Activated CD4-positive, alpha-beta T cell treated with anti-CD3 and anti-CD28 coated beads, Interleukin-2, amount 10 ng/mL, durations not matched to agents 24 days and 14 days (primary cell): Measurements from ENCODE around the gene PIK3C2G. TPM values are rescaled to one million over a fixed set of nuclear protein-coding genes. Genes with fewer than 3 reads are reported as not detected.

Source experiments
- DNase-seq: peaks from one replicate; pipeline ENCODE4 v3.0.0; 2022
- H3K27ac Mint-ChIP-seq: one replicate; pipeline ENCODE4 v1.8.0; 2022; ENCODE audit warnings: mild to moderate bottlenecking, mixed read lengths
- H3K27me3 Mint-ChIP-seq: one replicate; pipeline ENCODE4 v1.8.0; 2022; ENCODE audit warnings: mixed read lengths
- H3K36me3 Mint-ChIP-seq: one replicate; pipeline ENCODE4 v1.8.0; 2022; ENCODE audit warnings: low read depth, mild to moderate bottlenecking, mixed read lengths
- H3K4me1 Mint-ChIP-seq: one replicate; pipeline ENCODE4 v1.8.0; 2021; ENCODE audit warnings: mixed read lengths
- H3K4me3 Mint-ChIP-seq: one replicate; pipeline ENCODE4 v1.8.0; 2022; ENCODE audit warnings: mild to moderate bottlenecking, moderate library complexity, mixed read lengths
- H3K9me3 Mint-ChIP-seq: one replicate; pipeline ENCODE4 v1.8.0; 2021; ENCODE audit warnings: mixed read lengths
- intact Hi-C: fragments of 100-400 bp; cut with micrococcal nuclease; formaldehyde crosslinking; loops from one replicate; pipeline ENCODE4 v1.15.1; 2023
- total RNA-seq: library from RNA; stranded (reverse); gene quantifications from 2 replicates; pipeline ENCODE4 v1.2.3, GENCODE V29; 2022

The PIK3C2G gene
- total RNA-seq, 1 donor from 2014 or later: not detected

DNA sequence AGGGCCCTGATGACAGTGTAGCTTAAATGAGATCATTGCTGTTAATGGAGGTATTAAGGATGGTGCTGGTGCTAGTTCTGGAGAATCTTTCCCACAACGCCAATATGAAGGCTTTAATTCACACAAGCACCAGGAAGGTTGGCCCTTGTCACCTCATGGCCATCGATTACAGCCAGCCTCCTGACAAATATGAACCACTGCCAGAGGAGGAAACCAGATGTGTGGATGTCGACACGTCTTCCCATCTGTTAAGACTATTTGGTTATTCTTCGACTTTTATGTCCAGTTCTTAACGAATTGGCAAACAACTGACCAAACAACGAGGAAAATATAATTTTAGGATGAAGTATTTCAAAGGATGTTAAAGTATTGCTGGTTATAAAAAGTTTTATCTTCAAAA is 79.5 kb downstream of the PIK3C2G start:
- intact Hi-C loops: no loop called here
- DNase-seq: no peak
- H3K27me3 Mint-ChIP-seq: no peaks in the 10 kb centered on the region
- no peak overlapping the region for H3K27ac Mint-ChIP-seq
- H3K9me3 Mint-ChIP-seq: no peaks in the 10 kb centered on the region
- H3K36me3 Mint-ChIP-seq: no peaks in the 10 kb centered on the region
- H3K4me1 Mint-ChIP-seq: no peaks in the 10 kb centered on the region
- no peak overlapping the region for H3K4me3 Mint-ChIP-seq

DNA sequence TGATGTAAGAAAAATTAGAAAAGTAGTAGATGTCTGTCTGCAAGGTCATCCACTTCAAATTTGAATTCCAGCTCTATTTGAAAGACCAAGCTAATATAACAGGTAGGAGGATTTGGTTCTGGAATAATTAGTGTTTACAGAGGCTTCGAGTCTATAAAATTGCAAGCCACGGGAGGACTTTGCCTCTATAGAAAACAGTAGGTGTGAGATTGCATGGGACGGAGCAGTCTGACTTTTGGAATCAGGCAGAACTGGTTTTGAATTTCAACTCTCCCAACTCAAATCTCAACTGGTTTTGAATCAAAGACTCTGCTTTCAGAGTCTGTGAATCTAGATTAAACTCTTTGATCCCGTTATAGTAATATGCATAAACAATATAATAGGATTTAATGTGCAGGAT is 82.4 kb downstream of the PIK3C2G start:
- H3K36me3 Mint-ChIP-seq: no peaks in the 10 kb centered on the region
- H3K27ac Mint-ChIP-seq: no peak overlapping the region
- no peak for DNase-seq
- no peaks in the 10 kb centered on the region for H3K4me1 Mint-ChIP-seq
- no peak overlapping the region for H3K4me3 Mint-ChIP-seq
- H3K9me3 Mint-ChIP-seq: no peaks in the 10 kb centered on the region
- intact Hi-C loops: no loop called here
- H3K27me3 Mint-ChIP-seq: no peaks in the 10 kb centered on the region

- H3K27ac Mint-ChIP-seq: no peak overlapping the region
- H3K4me3 Mint-ChIP-seq: no peak overlapping the region
- no peaks in the 10 kb centered on the region for H3K9me3 Mint-ChIP-seq
- H3K27me3 Mint-ChIP-seq: no peaks in the 10 kb centered on the region
- H3K4me1 Mint-ChIP-seq: no peaks in the 10 kb centered on the region
- intact Hi-C loops: no loop called here
- H3K36me3 Mint-ChIP-seq: no peaks in the 10 kb centered on the region
- DNase-seq: no peak
These were observed 83.9 kb downstream of the PIK3C2G start for GRCh38 chr12:18345021-18345735.

GRCh38 chr12:18352312-18352711 is 91.0 kb downstream of the PIK3C2G start:
- DNase-seq: no peak
- H3K36me3 Mint-ChIP-seq: no peaks in the 10 kb centered on the region
- no peaks in the 10 kb centered on the region for H3K4me1 Mint-ChIP-seq
- H3K27ac Mint-ChIP-seq: no peak overlapping the region
- no peaks in the 10 kb centered on the region for H3K9me3 Mint-ChIP-seq
- intact Hi-C loops: no loop called here
- H3K27me3 Mint-ChIP-seq: no peaks in the 10 kb centered on the region
- H3K4me3 Mint-ChIP-seq: no peak overlapping the region

DNA sequence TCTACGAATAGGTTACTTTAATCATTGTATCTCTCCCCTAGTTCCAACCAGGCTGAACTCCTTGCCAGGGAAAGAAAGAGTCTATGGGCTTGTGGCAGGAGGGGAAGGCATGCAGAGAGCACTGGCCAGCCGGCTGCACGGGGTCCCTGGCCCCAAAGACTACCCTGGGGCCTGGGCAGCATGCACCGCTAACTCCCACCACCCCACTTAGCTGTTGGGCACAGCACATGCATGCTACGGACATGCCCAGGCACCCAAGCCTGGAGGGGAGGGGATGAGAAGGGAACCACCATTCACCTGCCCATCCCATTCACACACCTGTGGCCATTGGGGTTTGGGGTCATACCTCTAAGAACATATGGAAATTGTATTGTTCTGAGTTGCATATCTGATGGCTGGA is 94.1 kb downstream of the PIK3C2G start:
- no peak for DNase-seq
- intact Hi-C loops: no loop called here
- Mint-ChIP-seq H3K4me1 (no peaks in the 10 kb centered on the region), H3K4me3 (no peak overlapping the region), H3K9me3 (no peaks in the 10 kb centered on the region), H3K27me3 (no peaks in the 10 kb centered on the region), H3K36me3 (no peaks in the 10 kb centered on the region), H3K27ac (no peak overlapping the region)

DNA sequence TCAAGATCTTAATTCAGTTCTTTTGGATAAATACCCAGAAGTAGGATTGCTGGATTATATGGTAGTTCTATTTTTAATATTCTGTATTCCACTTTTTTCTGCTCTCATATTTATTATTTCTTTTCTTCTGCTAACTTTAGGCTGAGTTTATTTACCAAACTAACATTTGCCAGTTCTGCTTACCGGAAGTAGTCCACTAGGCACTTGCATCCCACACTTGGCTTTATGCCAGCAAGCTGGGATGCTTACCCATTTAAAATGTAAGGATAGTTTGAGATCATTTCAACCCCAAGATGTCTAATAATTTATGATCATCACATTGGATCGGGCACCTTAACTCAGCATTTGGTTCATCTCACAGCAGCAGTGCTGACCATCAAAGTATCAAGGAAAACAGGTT is 96.8 kb downstream of the PIK3C2G start:
- intact Hi-C loops: no loop called here
- no peaks in the 10 kb centered on the region for H3K9me3 Mint-ChIP-seq
- H3K27ac Mint-ChIP-seq: no peak overlapping the region
- DNase-seq: no peak
- H3K36me3 Mint-ChIP-seq: no peaks in the 10 kb centered on the region
- no peak overlapping the region for H3K4me3 Mint-ChIP-seq
- no peaks in the 10 kb centered on the region for H3K27me3 Mint-ChIP-seq
- no peaks in the 10 kb centered on the region for H3K4me1 Mint-ChIP-seq

DNA sequence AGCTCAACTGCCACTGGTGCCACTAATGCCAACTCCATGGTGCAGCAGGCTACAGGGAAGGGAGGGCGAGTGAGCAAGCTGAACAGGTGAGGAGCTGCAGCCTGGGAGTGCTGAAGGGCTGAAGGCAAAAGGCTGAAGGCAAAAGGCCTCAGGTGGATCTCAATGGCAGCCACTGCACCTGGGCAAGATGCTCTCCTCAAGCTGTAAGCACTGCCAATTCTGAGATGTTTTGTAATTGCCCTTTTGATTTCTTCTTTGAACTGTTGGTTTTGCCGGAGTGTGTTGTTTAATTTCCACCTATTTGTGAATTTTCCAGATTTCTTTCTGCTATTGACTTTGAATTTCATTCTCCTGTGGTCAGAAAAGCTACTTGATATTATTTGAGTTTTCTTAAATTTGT is 97.6 kb downstream of the PIK3C2G start:
- no peak overlapping the region for H3K4me3 Mint-ChIP-seq
- no peak overlapping the region for H3K27ac Mint-ChIP-seq
- no peak for DNase-seq
- H3K4me1 Mint-ChIP-seq: no peaks in the 10 kb centered on the region
- peaks cover 4% of the 10 kb centered on the region for H3K9me3 Mint-ChIP-seq
- H3K27me3 Mint-ChIP-seq: no peaks in the 10 kb centered on the region
- intact Hi-C loops: no loop called here
- no peaks in the 10 kb centered on the region for H3K36me3 Mint-ChIP-seq

DNA sequence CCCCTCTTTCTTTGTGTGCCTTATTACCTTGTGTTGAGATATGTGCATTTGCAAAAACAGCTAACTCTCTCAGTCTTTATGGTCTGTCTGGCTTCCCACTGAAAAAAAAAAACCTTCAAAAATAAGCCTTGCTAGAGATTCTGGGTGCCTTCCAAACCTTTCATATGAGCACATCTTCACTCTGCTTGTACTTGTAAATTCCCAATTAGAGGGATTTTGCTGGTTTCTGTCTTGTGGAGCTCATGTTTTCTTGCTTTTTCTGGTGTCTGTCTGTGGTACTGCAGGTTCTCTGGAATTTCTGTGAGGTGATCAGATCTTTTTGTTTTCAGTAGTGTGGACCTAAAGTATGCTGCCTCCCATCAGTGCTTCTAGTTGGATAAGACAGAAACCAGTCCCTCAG is 100.1 kb downstream of the PIK3C2G start:
- no peak overlapping the region for H3K27ac Mint-ChIP-seq
- no peaks in the 10 kb centered on the region for H3K27me3 Mint-ChIP-seq
- peaks cover 4% of the 10 kb centered on the region for H3K9me3 Mint-ChIP-seq
- H3K4me3 Mint-ChIP-seq: no peak overlapping the region
- H3K4me1 Mint-ChIP-seq: no peaks in the 10 kb centered on the region
- intact Hi-C loops: no loop called here
- H3K36me3 Mint-ChIP-seq: no peaks in the 10 kb centered on the region
- DNase-seq: no peak

GRCh38 chr12:18363321-18363720 is 102.0 kb downstream of the PIK3C2G start:
- intact Hi-C loops: no loop called here
- H3K36me3 Mint-ChIP-seq: no peaks in the 10 kb centered on the region
- no peak overlapping the region for H3K4me3 Mint-ChIP-seq
- DNase-seq: no peak
- no peaks in the 10 kb centered on the region for H3K27me3 Mint-ChIP-seq
- no peaks in the 10 kb centered on the region for H3K4me1 Mint-ChIP-seq
- peaks cover 4% of the 10 kb centered on the region for H3K9me3 Mint-ChIP-seq
- no peak overlapping the region for H3K27ac Mint-ChIP-seq

DNA sequence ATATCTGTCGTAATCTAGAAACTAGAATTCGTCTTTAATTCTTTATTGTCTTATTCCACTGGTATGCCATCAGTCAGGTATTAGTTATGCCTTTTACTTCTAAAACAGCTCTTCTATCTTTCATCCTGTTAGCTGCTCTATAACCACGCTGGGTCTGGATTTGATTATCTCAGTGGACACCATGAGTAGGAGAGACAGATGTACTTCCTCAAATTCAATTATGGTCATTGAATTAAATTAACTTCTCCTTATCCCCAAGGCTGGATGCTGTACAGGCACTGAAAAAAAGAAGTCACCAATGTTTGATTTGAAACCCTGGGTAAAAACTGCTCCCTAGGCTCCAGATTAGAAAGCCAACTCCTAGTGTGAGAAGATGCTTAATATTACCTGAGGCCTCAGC is 107.3 kb downstream of the PIK3C2G start:
- H3K27ac Mint-ChIP-seq: no peak overlapping the region
- H3K27me3 Mint-ChIP-seq: no peaks in the 10 kb centered on the region
- H3K4me1 Mint-ChIP-seq: no peaks in the 10 kb centered on the region
- peaks cover 16% of the 10 kb centered on the region for H3K9me3 Mint-ChIP-seq
- DNase-seq: no peak
- H3K4me3 Mint-ChIP-seq: no peak overlapping the region
- H3K36me3 Mint-ChIP-seq: no peaks in the 10 kb centered on the region
- intact Hi-C loops: no loop called here

DNA sequence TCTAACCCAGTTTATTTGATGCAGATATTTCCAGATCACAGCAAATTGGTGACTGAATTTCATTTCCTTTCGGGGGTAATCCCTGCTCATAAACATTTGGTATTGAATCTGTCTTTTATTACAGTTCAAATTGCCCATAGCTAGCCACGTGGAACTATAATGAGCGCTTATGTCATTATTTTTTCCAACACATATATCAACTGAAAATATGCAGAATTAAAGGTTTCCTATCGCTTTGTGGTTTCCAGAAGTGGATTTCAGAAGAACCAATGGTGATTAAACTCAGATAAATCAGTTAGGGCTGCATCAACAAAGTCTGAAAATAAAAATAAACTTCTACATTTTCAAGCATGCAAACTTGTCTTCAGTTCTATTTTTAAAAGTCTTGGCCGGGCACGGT is 111.9 kb downstream of the PIK3C2G start:
- Mint-ChIP-seq H3K36me3 (no peaks in the 10 kb centered on the region), H3K4me1 (no peaks in the 10 kb centered on the region), H3K27ac (no peak overlapping the region), H3K4me3 (no peak overlapping the region), H3K9me3 (peaks cover 16% of the 10 kb centered on the region), H3K27me3 (no peaks in the 10 kb centered on the region)
- DNase-seq: no peak
- intact Hi-C loops: no loop called here

DNA sequence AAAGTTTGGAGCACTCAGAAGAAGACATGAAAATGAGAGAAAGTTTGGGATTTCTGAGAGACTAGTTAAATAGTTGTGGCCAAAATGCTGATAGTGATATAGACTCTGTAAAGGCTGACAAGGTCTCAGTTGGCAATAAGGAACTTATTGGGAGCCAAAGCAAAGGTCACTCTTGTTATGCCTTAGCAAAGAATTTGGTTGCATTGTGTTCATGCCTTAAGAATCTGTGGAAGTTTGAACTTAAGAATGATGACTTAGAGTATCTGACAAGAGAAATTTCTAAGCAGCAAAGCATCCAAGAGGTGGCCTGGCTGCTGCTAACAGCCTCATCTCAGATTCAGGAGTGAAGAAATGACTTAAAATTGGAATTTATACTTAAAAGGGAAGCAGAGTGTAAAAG is 113.8 kb downstream of the PIK3C2G start:
- Mint-ChIP-seq H3K4me3 (no peak overlapping the region), H3K27ac (no peak overlapping the region), H3K9me3 (peaks cover 6% of the 10 kb centered on the region), H3K4me1 (no peaks in the 10 kb centered on the region), H3K27me3 (no peaks in the 10 kb centered on the region), H3K36me3 (no peaks in the 10 kb centered on the region)
- DNase-seq: no peak
- intact Hi-C loops: no loop called here

- H3K4me1 Mint-ChIP-seq: no peaks in the 10 kb centered on the region
- no peak overlapping the region for H3K4me3 Mint-ChIP-seq
- intact Hi-C loops: no loop called here
- H3K27ac Mint-ChIP-seq: no peak overlapping the region
- no peak for DNase-seq
- H3K36me3 Mint-ChIP-seq: no peaks in the 10 kb centered on the region
- no peaks in the 10 kb centered on the region for H3K27me3 Mint-ChIP-seq
- H3K9me3 Mint-ChIP-seq: peaks cover 1% of the 10 kb centered on the region
These were observed 114.3 kb downstream of the PIK3C2G start for GRCh38 chr12:18375583-18375982.

DNA sequence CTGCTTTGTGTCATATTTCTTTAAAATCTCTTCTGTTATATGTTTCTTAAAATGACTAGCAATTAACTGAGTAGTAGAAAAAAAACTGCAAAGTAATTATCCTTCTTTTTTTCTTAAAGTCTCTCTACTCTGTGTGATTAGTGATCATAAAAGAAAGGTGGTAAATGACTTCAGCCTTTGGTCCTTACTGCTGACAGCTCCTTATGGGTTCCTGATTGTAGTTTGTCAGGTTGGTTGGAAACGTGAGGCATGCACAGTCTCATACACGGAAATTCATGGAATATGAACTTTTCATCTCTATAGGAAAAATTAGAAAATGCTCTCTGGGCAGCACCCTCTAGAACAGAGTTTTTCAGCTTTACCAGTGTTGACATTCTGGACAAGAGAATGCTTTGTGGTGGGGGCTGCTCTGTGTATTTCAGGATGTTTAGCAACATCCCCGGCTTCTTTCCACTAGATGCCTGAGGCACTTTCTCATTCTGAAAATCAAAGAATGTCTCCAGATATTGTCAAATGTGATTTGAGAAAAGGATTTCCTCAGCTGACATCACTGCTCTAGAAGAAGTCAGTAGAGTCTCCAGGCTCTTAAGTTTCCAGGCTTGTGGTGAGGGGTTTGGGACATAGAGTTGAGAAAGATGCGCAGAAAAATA is 121.0 kb downstream of the PIK3C2G start:
- Mint-ChIP-seq H3K4me3 (no peak overlapping the region), H3K36me3 (no peaks in the 10 kb centered on the region), H3K4me1 (no peaks in the 10 kb centered on the region), H3K27ac (no peak overlapping the region), H3K27me3 (no peaks in the 10 kb centered on the region), H3K9me3 (peaks cover 15% of the 10 kb centered on the region)
- DNase-seq: no peak
- intact Hi-C loops: no loop called here

DNA sequence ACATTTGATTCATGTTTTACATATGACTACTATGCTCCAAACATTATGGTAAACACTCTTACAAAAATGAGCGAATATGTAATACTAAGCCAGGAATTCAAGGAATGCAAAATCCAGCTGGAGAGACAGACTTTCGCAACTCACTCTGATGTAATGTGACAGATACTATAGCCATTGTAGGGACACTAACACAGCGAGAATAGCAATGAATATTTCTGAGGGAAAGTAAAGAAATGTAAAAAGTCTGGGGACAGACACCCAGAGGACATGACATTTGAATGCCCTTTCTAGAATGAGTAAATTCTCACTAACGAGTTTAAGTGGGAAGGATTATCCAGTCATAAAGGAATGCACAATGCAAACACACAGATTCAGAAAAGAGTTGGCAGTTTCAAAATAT is 121.9 kb downstream of the PIK3C2G start:
- no peak for DNase-seq
- intact Hi-C loops: no loop called here
- Mint-ChIP-seq H3K4me1 (no peaks in the 10 kb centered on the region), H3K4me3 (no peak overlapping the region), H3K9me3 (peaks cover 21% of the 10 kb centered on the region), H3K36me3 (no peaks in the 10 kb centered on the region), H3K27me3 (no peaks in the 10 kb centered on the region), H3K27ac (no peak overlapping the region)
